KOPT-K1 (cell line): ENCODE results near the gene OR5AU1.
A peak's percentile ranks its signal among the peaks of the same experiment; 100 is the strongest.

Experiments
- H3K27ac ChIP-seq: fragments of 200-600 bp; sonication (generic); 2 replicates; pipeline ENCODE4 v1.5.1; 2016; ENCODE audit warnings: antibody characterized with exemption, mild to moderate bottlenecking, low read depth, low read length; ENCODE audit not compliant: poor library complexity, severe bottlenecking
- H3K36me3 ChIP-seq: fragments of 200-600 bp; sonication (generic); 2 replicates; pipeline ENCODE4 v1.5.1; 2017; ENCODE audit warnings: antibody characterized with exemption, mild to moderate bottlenecking, low read length, moderate library complexity; ENCODE audit not compliant: insufficient read depth
- H3K9me3 ChIP-seq: fragments of 200-600 bp; sonication (generic); 2 replicates; pipeline ENCODE4 v1.5.1; 2017; ENCODE audit warnings: antibody characterized with exemption, low read length, mild to moderate bottlenecking; ENCODE audit not compliant: insufficient read depth, poor library complexity, severe bottlenecking

The OR5AU1 gene

GRCh38 chr14:21155963-21156362 lies at the start of gene OR5AU1:
TSS of gene OR5AU1 (minus strand) at chr14:21156063. CDS start at chr14:21155872, 191 bp downstream.
- no peaks in the 10 kb centered on the region for H3K36me3 ChIP-seq
- no peak within 1 kb of the TSS for H3K27ac ChIP-seq
- H3K9me3 ChIP-seq = no peaks in the 10 kb centered on the region

DNA sequence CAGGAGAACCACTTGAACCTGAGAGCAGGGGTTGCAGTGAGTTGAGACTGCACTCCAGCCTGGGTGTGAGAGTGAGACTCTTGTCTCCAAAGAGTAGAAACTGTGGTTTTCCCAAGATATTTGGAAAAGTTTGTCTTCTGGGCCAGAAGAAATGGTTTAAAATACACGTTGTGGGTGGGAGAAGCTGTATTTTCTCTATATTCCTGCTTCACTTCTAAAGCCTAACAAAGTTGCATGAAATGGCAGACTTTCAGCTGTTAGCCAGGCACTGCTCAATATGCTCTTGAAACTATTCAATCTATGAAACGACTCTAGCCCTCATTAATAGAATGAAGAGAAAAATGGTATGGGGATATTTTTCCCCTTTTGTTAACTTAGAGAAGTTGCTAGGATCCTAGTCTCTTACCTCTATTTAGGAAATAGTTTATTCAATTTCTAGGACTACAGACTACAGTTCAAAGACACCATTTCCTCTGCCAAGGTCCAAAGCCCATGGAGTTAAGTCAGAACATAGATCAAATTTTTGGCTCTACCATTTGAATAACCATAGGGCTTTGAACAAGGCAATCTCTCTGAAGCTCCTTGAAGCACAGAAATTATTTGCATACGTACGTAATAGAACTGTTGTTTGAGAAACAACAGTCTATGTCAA lies 49.3 kb upstream of the OR5AU1 start:
- Histone ChIP-seq H3K9me3 (no peaks in the 10 kb centered on the region), H3K36me3 (peaks cover 85% of the 10 kb centered on the region), H3K27ac (no peak overlapping the region)

- no peaks in the 10 kb centered on the region for H3K9me3 ChIP-seq
- H3K36me3 ChIP-seq = peaks cover 77% of the 10 kb centered on the region
- H3K27ac ChIP-seq = no peak overlapping the region
Measured at GRCh38 chr14:21204167-21205025, 48.5 kb upstream of the OR5AU1 start.

DNA sequence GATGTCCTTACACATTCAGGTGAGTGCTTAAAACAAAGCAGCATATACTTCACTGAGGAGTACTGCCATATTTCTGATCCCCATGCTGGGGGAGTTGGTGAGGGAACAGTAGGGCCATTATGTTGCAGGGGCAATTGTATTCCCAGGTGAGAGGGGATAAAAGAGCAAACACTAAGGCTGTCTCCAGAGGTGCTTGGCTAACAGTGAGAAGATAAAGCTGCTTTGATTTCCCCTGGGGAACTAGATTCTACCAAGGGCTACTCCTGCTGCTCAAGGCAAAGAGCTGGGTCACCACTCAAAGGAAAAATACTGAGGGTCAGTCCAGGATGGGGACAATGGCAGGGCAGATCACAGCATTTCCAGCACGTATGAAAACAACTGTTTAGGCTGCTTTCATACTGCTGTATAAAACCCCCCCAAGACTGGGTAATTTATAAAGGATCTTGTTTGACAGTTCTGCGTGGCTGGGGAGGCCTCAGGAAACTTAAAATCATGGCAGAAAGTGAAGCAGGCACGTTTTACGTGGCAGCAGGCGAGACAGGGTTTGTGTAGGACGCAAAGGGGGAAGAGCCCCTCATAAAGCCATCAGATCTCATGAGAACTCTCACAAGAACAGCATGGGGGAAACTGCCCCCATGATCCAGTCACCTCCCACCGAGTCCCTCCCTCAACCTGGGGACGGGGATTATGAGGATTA lies 47.8 kb upstream of the OR5AU1 start:
- no peaks in the 10 kb centered on the region for H3K9me3 ChIP-seq
- no peak overlapping the region for H3K27ac ChIP-seq
- peaks cover 70% of the 10 kb centered on the region for H3K36me3 ChIP-seq

DNA sequence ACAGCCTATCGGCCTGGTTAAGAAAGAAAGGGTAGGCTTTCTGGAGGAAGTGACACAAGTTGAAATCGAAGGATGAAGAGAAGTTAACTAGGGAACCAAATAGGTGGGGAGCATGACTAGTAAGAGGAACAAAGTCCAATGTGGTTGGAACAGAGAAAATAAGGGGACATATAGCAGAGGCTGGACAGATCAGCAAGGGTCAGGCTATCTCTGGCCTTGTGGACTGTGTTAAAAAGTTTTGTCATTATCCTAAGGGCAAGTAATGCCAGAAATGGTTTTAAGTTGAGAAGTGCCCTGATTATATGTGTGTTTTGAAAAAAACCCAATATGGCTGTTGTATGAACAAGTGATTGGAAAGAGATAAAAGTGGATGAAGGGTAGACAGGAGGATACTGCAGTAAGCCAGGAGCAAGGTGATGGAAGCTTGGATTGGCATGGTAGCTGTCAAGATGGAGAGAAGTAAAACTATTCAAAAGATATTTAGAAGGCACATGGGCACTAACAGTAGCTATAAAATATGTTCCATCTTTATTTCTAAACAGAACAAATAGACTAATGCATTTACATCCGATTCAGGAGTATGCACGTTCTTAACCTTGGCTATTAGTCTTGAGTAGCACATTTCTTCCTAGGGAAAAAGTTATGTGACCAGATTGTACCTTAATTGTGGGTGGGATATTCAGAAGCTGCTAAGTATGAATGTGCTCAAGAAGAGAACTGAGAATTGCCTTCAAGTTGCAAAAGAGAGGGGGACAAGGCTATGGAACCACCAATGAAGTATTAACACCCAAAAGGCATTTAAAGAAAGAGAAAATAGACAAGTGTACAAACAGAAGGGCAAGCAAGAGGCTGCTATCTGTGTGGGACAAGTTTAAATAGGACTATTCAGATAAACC lies 46.8 kb upstream of the OR5AU1 start:
- H3K9me3 ChIP-seq = no peaks in the 10 kb centered on the region
- H3K27ac ChIP-seq = no peak overlapping the region
- H3K36me3 ChIP-seq = peaks cover 60% of the 10 kb centered on the region

GRCh38 chr14:21201732-21202462 lies 46.0 kb upstream of the OR5AU1 start:
- peaks cover 52% of the 10 kb centered on the region for H3K36me3 ChIP-seq
- H3K9me3 ChIP-seq = no peaks in the 10 kb centered on the region
- H3K27ac ChIP-seq = no peak overlapping the region

DNA sequence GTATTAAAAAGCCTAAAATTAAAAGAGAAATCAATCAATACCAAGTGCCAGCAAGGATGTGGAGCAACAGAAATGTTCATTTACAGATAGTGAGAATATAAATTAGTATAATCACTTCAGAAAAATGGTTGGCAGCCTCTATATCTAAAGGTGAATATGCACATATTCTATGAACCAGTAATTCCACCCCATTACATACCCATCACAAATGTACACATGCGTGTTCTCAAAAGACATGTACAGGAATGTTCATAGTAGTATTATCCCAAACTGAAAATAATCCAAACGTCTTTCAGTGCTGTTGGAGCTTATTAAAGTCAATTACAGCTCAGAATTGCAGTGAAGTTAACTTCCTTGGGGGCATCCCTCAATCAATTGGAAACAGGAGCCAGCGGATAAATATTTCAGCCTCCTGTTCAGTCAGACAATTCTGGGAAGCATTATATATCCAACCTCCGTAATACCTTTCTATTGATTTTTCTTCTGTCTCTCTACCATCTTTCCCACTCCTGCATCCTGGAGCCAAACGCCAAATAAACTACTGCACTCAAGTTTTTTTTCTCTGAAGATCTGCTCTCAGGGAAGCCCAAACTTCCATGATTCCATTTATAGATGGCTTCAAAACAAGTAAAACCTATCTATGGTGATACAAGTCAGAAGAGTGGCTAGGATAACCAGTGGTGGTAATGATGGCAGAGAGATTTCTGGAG lies 45.0 kb upstream of the OR5AU1 start:
- Histone ChIP-seq H3K36me3 (peaks cover 42% of the 10 kb centered on the region), H3K27ac (no peak overlapping the region), H3K9me3 (no peaks in the 10 kb centered on the region)

DNA sequence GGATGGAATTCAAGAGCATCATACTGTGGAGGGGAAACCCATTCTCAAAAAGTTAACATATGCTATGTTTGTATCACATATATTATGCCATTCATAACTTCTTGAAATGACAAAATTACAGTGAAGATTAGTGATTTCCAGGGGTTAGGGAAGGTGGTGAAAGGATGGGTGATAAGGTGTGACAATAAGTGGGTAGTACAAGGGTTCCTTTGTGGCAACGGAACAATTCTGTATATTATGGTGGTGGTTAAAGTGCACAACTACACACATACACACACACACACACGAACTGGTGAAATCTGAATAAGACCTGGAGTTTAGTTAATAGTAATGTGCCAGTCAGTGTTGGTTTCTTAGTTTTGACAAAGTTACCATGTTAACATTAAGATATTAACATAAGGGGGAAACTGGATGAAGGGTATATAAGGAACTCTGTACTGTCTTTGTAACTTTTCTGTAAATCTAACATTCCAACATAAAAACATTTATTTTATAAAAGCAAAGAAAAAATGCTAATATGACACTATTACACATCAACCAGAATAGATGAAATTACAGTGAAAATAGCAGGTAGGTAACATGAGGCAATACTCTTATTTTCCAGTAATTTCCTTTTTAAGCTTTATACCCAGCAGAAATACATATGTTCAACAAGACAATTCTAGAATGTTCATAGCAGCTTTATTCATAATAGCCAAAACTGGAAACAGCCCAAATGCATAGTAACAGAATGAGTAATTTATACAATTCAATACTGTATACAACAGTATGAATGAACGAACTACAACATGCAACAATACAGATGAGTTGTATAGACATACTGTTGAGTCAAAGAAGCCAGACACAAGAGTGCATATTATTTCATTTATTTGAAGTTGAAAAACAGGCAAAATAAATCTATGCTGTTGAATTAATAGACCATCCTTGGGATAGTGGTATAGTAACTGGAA lies 44.0 kb upstream of the OR5AU1 start:
- Histone ChIP-seq H3K27ac (no peak overlapping the region), H3K9me3 (no peaks in the 10 kb centered on the region), H3K36me3 (peaks cover 32% of the 10 kb centered on the region)

DNA sequence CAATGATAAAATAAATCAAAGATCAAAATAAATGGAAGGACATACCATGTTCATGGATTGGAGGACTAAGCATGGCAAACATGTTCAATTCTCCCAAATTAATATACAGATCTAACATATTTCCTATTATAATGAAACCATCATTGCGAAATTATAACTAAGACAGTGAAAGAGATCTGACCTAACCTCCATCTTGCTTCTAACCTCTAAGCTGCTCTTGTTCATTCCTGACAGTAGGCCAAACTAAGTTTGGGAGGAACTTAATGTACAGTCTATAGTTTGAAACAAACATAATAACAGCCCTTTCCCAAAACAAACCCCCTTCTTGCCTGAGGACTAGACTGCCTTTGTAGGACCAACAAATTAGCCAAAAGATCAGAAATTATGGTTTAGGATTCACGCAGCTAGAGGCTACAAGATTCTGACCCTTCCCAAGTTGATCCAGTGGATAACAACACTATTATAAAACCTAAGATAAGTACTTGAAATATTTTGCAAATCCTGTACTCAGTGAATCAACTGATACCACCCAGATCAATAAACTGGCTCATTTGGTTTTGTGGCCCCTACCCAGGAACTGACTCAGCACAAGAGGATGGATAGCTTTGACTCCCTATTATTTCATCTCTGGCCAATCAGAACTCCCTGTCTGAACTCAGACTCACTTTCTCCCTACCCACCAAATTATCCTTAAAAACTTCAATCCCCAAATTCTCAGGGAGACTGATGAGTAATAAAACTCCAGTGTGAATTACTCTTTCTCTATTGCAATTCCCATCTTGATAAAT lies 41.7 kb upstream of the OR5AU1 start:
- no peak overlapping the region for H3K27ac ChIP-seq
- H3K9me3 ChIP-seq = no peaks in the 10 kb centered on the region
- H3K36me3 ChIP-seq = peaks cover 11% of the 10 kb centered on the region

DNA sequence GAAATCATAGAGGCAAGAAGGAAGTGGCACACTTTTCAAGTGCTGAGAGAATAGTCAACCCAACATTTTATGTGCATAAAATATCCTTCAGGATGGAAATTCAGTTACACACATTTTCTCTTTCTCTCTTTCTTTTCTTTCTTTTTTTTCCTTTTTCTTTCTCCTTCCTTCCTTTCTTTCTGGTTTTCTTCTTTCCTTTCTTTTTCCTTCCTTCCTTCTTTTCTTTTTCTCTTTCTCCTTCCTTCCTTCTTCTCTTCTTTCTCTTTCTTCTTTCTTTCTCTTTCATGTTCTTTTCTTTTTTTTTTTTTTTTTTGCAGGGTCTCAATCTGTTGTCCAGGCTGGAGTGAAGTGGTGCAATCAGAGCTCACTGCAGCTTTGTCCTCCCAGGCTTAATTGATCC lies 38.7 kb upstream of the OR5AU1 start:
- Histone ChIP-seq H3K27ac (no peak overlapping the region), H3K9me3 (no peaks in the 10 kb centered on the region), H3K36me3 (no peaks in the 10 kb centered on the region)

- no peak overlapping the region for H3K27ac ChIP-seq
- H3K9me3 ChIP-seq = no peaks in the 10 kb centered on the region
- no peaks in the 10 kb centered on the region for H3K36me3 ChIP-seq
Measured at GRCh38 chr14:21192875-21193535, 37.1 kb upstream of the OR5AU1 start.

- Histone ChIP-seq H3K9me3 (no peaks in the 10 kb centered on the region), H3K27ac (peak overlapping the region; percentile 21), H3K36me3 (no peaks in the 10 kb centered on the region)
Measured at GRCh38 chr14:21192447-21192822, 36.6 kb upstream of the OR5AU1 start.
